ENCODE data around the gene GARNL3.

DNA sequence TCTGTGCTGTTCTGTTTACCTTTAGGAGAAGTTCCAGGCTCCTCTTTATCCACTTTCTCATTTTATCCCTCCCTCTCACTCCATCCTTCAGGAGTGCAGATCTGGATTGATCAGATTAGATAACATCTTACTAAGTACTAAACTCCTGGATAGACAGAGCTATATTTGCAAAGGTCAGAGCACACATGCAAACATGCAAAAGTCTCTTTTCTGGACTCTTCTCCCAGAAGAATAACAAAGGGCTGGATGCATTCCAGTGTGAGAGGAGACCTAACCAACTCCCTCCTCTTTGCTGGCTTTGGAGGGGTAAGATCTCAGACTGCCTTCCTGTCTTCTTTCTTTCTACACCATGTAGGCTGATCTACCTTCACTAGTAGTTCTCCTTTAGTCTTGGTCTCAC is 21.4 kb downstream of the GARNL3 start:
- TF ChIP-seq, protein P1, sequence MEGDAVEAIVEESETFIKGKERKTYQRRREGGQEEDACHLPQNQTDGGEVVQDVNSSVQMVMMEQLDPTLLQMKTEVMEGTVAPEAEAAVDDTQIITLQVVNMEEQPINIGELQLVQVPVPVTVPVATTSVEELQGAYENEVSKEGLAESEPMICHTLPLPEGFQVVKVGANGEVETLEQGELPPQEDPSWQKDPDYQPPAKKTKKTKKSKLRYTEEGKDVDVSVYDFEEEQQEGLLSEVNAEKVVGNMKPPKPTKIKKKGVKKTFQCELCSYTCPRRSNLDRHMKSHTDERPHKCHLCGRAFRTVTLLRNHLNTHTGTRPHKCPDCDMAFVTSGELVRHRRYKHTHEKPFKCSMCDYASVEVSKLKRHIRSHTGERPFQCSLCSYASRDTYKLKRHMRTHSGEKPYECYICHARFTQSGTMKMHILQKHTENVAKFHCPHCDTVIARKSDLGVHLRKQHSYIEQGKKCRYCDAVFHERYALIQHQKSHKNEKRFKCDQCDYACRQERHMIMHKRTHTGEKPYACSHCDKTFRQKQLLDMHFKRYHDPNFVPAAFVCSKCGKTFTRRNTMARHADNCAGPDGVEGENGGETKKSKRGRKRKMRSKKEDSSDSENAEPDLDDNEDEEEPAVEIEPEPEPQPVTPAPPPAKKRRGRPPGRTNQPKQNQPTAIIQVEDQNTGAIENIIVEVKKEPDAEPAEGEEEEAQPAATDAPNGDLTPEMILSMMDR (IDR thresholded peaks at IDR 0.05) = no peak
- TF ChIP-seq POLR2A (IDR thresholded peaks at IDR 0.05) = no peak
